K562 (cell line): ENCODE data around the gene SDR39U1. TPM values are rescaled to one million over a fixed set of nuclear protein-coding genes. Genes with fewer than 3 reads are reported as not detected.

Source experiments
- E2F1 ChIP-seq: sonication (generic); formaldehyde crosslinking; IDR thresholded peaks from 2 replicates; pipeline ENCODE4 v1.8.1; 2023; ENCODE audit warnings: mild to moderate bottlenecking, missing genetic modification reagents, moderate library complexity
- EWSR1 ChIP-seq: fragments of 450-650 bp; IDR thresholded peaks from 2 replicates; pipeline ENCODE4 v1.6.1; 2018; ENCODE audit warnings: borderline replicate concordance, mild to moderate bottlenecking, low read depth, moderate library complexity; ENCODE audit not compliant: partially characterized antibody
- FOXK2 ChIP-seq, 2 experiments: fragments of 450-650 bp; IDR thresholded peaks in 1 of 2; conservative IDR thresholded peaks in 1 of 2; 2 replicates each; pipeline ENCODE4 v1.6.1; 2016; ENCODE audit warnings: low read depth in 2 of 2, mild to moderate bottlenecking in 1 of 2
- GATA2 ChIP-seq: sonication (generic); formaldehyde crosslinking; IDR thresholded peaks from 2 replicates; pipeline ENCODE4 v1.4.0; 2020; ENCODE audit warnings: mild to moderate bottlenecking, missing genetic modification reagents
- ILF3 ChIP-seq: fragments of 450-650 bp; IDR thresholded peaks from 2 replicates; pipeline ENCODE4 v1.6.1; 2018; ENCODE audit warnings: antibody characterized with exemption, mild to moderate bottlenecking, moderate library complexity, borderline replicate concordance
- KDM5B ChIP-seq: fragments of 200-600 bp; sonication (generic); IDR thresholded peaks from 2 replicates; pipeline ENCODE4 v1.6.1; 2012; ENCODE audit warnings: low read depth, mild to moderate bottlenecking, moderate library complexity, low read length, control low read depth, inconsistent platforms; ENCODE audit not compliant: insufficient replicate concordance
- PBX2 ChIP-seq, 2 experiments: IDR thresholded peaks in 1 of 2; conservative IDR thresholded peaks in 1 of 2; 2 replicates each; pipeline ENCODE4 v1.6.1; 2016; ENCODE audit warnings: low read depth in 2 of 2, mild to moderate bottlenecking in 1 of 2, missing compliant biosample characterization in 1 of 2, missing genetic modification characterization in 1 of 2, moderate library complexity in 1 of 2
- PRDM10 ChIP-seq: fragments of 450-650 bp; IDR thresholded peaks from 2 replicates; pipeline ENCODE4 v1.6.1; 2018; ENCODE audit not compliant: partially characterized antibody
- TAL1 ChIP-seq: fragments of 450-650 bp; IDR thresholded peaks from 2 replicates; pipeline ENCODE4 v1.6.1; 2016; ENCODE audit warnings: mild to moderate bottlenecking
- ZNF12 ChIP-seq: sonication (generic); formaldehyde crosslinking; IDR thresholded peaks from 2 replicates; pipeline ENCODE4 v1.4.0; 2020; ENCODE audit warnings: mild to moderate bottlenecking, missing genetic modification reagents
- ZNF561 ChIP-seq: fragments of 450-650 bp; formaldehyde crosslinking; conservative IDR thresholded peaks from 2 replicates; pipeline ENCODE4 v1.4.0; 2020; ENCODE audit warnings: mild to moderate bottlenecking, moderate library complexity
- polyA plus RNA-seq, 8 experiments: library from polyadenylated mRNA; depleted of rRNA in 4 of 8; stranded (reverse) in 5 of 8; unstranded in 3 of 8; fragments of >200 nt; fragmentation: Nextera tagmentation in 2 of 8; fragmentation: Illumina TruSeq in 1 of 8; extraction: Ambion mirVana in 2 of 8; extraction: Trizol in 1 of 8; gene quantifications; 2 replicates each; pipeline versions ENCODE4 v1.2.1 to v1.2.3, GENCODE V29; 2011 to 2014; ENCODE audit warnings: inconsistent platforms in 1 of 8, missing spikeins in 1 of 8
- total RNA-seq, 7 experiments: library from RNA; depleted of rRNA in 6 of 7; stranded (reverse); fragments of >200 nt in 6 of 7; fragmentation: Illumina TruSeq in 2 of 7; extraction: Trizol in 2 of 7; gene quantifications; 2 replicates each; pipeline versions ENCODE4 v1.2.1 to v1.2.3, GENCODE V29; 2011 to 2021; ENCODE audit warnings: low replicate concordance in 1 of 7

The SDR39U1 gene
- total and polyA plus RNA-seq, 9 of the 15 experiments (the other 6 are each of a cell fraction or from before 2014, with no cell fraction given) = 10.4 to 56.1 (median 19.8) TPM

GRCh38 chr14:24416254-24416931 is 26.2 kb downstream of the SDR39U1 start (continued):
- no peak for TF ChIP-seq E2F1 (CRISPR knock-in tag)
- no peak for TF ChIP-seq ZNF561 (CRISPR knock-in tag)
- no peak for TF ChIP-seq PRDM10
- TF ChIP-seq FOXK2 (conservative IDR thresholded peaks at IDR 0.05 in 1 of 2, IDR thresholded peaks at IDR 0.05 in 1 of 2; ENCODE audit: low read depth in 2 of 2) = no peak
- TF ChIP-seq TAL1 = peak; percentile 50; the same call in 1 of the 2 replicates
- no peak for TF ChIP-seq ZNF12 (CRISPR knock-in tag)
- TF ChIP-seq KDM5B = no peak
- TF ChIP-seq PBX2 (CRISPR knock-in tag; IDR thresholded peaks at IDR 0.05; ENCODE audit: low read depth) = no peak
- TF ChIP-seq PBX2 (tag; conservative IDR thresholded peaks at IDR 0.05; ENCODE audit: low read depth) = no peak
- no peak for TF ChIP-seq EWSR1
- peak; percentile 30; the same call in 1 of the 2 replicates for TF ChIP-seq GATA2 (CRISPR knock-in tag)
- no peak for TF ChIP-seq ILF3
